Measurements from ENCODE around the gene SLC1A2. TPM values are rescaled to one million over a fixed set of nuclear protein-coding genes. Genes with fewer than 3 reads are reported as not detected.
A peak's percentile ranks its signal among the peaks of the same experiment; 100 is the strongest.

The SLC1A2 gene
- total RNA-seq, 2 donors from 2014 or later: 0.63 to 2.5 TPM

- no peaks in the 10 kb centered on the region for H3K27me3 ChIP-seq
- DNase-seq (ENCODE audit: low spot score): no peak
- no peaks in the 10 kb centered on the region for H3K36me3 ChIP-seq
- TF ChIP-seq, protein P1, sequence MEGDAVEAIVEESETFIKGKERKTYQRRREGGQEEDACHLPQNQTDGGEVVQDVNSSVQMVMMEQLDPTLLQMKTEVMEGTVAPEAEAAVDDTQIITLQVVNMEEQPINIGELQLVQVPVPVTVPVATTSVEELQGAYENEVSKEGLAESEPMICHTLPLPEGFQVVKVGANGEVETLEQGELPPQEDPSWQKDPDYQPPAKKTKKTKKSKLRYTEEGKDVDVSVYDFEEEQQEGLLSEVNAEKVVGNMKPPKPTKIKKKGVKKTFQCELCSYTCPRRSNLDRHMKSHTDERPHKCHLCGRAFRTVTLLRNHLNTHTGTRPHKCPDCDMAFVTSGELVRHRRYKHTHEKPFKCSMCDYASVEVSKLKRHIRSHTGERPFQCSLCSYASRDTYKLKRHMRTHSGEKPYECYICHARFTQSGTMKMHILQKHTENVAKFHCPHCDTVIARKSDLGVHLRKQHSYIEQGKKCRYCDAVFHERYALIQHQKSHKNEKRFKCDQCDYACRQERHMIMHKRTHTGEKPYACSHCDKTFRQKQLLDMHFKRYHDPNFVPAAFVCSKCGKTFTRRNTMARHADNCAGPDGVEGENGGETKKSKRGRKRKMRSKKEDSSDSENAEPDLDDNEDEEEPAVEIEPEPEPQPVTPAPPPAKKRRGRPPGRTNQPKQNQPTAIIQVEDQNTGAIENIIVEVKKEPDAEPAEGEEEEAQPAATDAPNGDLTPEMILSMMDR (IDR thresholded peaks at IDR 0.05): no peak
- H3K9me3 ChIP-seq: no peaks in the 10 kb centered on the region
- no peak overlapping the region for H3K4me3 ChIP-seq
- H3K4me1 ChIP-seq: peaks cover 0 to 8% of the 10 kb centered on the region in 2 donors
- H3K27ac ChIP-seq: no peak overlapping the region
Observed at GRCh38 chr11:35413598-35413997, 5.8 kb downstream of the SLC1A2 start.

DNA sequence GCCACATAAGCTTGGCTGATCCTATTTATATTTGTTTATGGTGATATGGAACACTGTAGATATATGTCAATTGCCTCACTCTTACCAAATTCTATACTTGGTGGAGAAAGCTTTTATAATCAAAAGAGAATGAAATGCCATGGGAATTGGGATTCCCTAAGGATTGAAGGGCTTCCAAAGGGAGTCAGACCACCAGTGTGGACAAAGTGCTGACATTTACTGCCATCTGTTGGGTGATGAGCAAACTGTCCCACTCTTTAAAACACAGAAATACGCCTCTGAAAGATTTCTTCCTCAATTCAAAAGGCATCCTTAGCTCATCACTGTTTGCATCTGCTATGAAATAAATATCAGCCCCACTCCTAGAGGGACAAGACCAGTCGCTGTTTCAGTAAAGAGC, 7.1 kb downstream of the SLC1A2 start:
- no peaks in the 10 kb centered on the region for H3K27me3 ChIP-seq

GRCh38 chr11:35407041-35407440, 12.3 kb downstream of the SLC1A2 start:
- H3K9me3 ChIP-seq: no peaks in the 10 kb centered on the region
- no peaks in the 10 kb centered on the region for H3K27me3 ChIP-seq
- TF ChIP-seq, protein P1 (IDR thresholded peaks at IDR 0.05): no peak
- H3K36me3 ChIP-seq: no peaks in the 10 kb centered on the region
- DNase-seq (ENCODE audit: low spot score): no peak
- no peak overlapping the region for H3K4me3 ChIP-seq
- no peaks in the 10 kb centered on the region for H3K4me1 ChIP-seq
- no peak overlapping the region for H3K27ac ChIP-seq

More for the DNA sequence above, 7.1 kb downstream of the SLC1A2 start:
- no peaks in the 10 kb centered on the region for H3K4me1 ChIP-seq
- no peak for DNase-seq (ENCODE audit: low spot score)
- no peak overlapping the region for H3K4me3 ChIP-seq
- H3K27ac ChIP-seq: no peak overlapping the region
- H3K36me3 ChIP-seq: no peaks in the 10 kb centered on the region
- TF ChIP-seq, protein P1 (IDR thresholded peaks at IDR 0.05): peak; percentile 21 to 51
- no peaks in the 10 kb centered on the region for H3K9me3 ChIP-seq

GRCh38 chr11:35404388-35404775, 15.0 kb downstream of the SLC1A2 start:
- H3K27ac ChIP-seq: no peak overlapping the region
- TF ChIP-seq, protein P1 (IDR thresholded peaks at IDR 0.05): peak in 1 of 2 donors; percentile 60
- H3K36me3 ChIP-seq: no peaks in the 10 kb centered on the region
- no peaks in the 10 kb centered on the region for H3K9me3 ChIP-seq
- no peak overlapping the region for H3K4me3 ChIP-seq
- DNase-seq (ENCODE audit: low spot score): no peak
- H3K4me1 ChIP-seq: no peaks in the 10 kb centered on the region
- no peaks in the 10 kb centered on the region for H3K27me3 ChIP-seq

DNA sequence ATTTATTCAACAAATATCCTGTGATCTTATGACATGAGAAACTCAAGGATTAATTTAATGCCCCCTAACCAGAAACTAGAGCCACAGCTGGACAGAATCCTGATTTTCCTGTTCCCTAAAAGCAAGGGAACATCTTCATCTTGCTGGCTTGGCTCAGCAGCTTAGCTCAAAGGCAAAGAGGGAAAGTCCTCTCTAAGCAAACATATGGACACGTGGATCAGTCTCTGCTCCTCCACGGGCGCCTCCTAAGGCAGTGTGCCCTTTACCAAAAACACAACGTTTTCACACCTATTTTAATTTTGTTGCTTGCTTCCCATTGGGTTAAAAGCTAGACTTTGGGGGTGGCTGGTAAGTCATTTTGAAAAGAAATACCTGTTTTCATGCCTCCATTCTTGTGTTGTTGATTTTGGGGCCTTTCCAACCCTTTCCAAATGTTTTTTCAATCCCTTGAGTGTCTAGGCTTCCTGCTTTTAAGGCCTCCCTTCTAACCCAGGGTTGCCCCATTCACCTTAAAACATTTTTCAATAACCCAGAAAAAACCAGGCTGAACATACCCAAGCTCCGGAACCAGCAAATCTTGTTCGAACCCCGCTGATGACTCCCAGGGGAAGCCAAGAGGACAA, 15.5 kb downstream of the SLC1A2 start:
- TF ChIP-seq, protein P1 (IDR thresholded peaks at IDR 0.05): no peak
- Histone ChIP-seq H3K9me3 (no peaks in the 10 kb centered on the region), H3K4me1 (no peaks in the 10 kb centered on the region), H3K36me3 (no peaks in the 10 kb centered on the region), H3K4me3 (no peak overlapping the region), H3K27ac (no peak overlapping the region), H3K27me3 (no peaks in the 10 kb centered on the region)
- DNase-seq (ENCODE audit: low spot score): no peak
